Right lobe of liver (tissue), 6 donors: ENCODE results near the gene PTPRN2. TPM values are rescaled to one million over a fixed set of nuclear protein-coding genes. Genes with fewer than 3 reads are reported as not detected.
A peak's percentile ranks its signal among the peaks of the same experiment; 100 is the strongest.

ENCODE experiments used
- ATAC-seq, 4 donors: fragments of 200-7000 bp; cut with Tn5 transposase; one replicate each; pipeline ENCODE4 v1.9.1; 2020; ENCODE audit warnings: mild to moderate bottlenecking in 4 of 4, moderate library complexity in 4 of 4
- DNase-seq, 3 donors: peaks; one replicate each; pipeline ENCODE4 v3.0.0-alpha.2; 2020
- H3K27ac ChIP-seq, 3 donors: fragments of 200-600 bp; one replicate each; pipeline ENCODE4 v1.8.0; 2022
- H3K27me3 ChIP-seq, 2 donors: fragments of 200-600 bp; one replicate each; pipeline ENCODE4 v1.8.0; 2022
- H3K36me3 ChIP-seq, 4 donors: fragments of 200-600 bp; sonication (generic) in 1 of 4; one replicate each; pipeline versions ENCODE4 v1.5.1 to v1.8.0; 2017 to 2022; ENCODE audit warnings: control low read depth in 1 of 4
- H3K4me1 ChIP-seq, 4 donors: fragments of 200-600 bp; sonication (generic) in 1 of 4; one replicate each; pipeline versions ENCODE4 v1.5.1 to v1.8.0; 2017 to 2022; ENCODE audit warnings: control low read depth in 1 of 4
- H3K4me3 ChIP-seq, 3 donors: fragments of 200-600 bp; one replicate each; pipeline ENCODE4 v1.8.0; 2022
- H3K9me3 ChIP-seq, 4 donors: fragments of 200-600 bp; sonication (generic) in 1 of 4; one replicate each; pipeline versions ENCODE4 v1.5.1 to v1.8.0; 2017 to 2022; ENCODE audit warnings: control low read depth in 1 of 4
- POLR2A ChIP-seq: fragments of 450-650 bp; IDR thresholded peaks from one replicate; pipeline ENCODE4 v1.6.1; 2017; ENCODE audit warnings: antibody characterized with exemption, mild to moderate bottlenecking
- WGBS: methylation state at CpG from one replicate; pipeline ENCODE4 v1.1.6; 2018; ENCODE audit warnings: low coverage, low lambda C conversion rate; ENCODE audit not compliant: insufficient coverage; ENCODE audit errors: missing lambda C conversion rate; 5-methylcytosine and 5-hydroxymethylcytosine counted together
- intact Hi-C, 2 donors: fragments of 100-400 bp; cut with DNase I; formaldehyde crosslinking; loops; one replicate each; pipeline versions ENCODE4 v1.11.2 to v1.14.1; 2022
- total RNA-seq, 6 experiments: library from RNA; depleted of rRNA in 2 of 6; stranded (reverse); fragments of >200 nt in 2 of 6; fragmentation: NEBNext Ultra II Directional in 3 of 6; extraction: Animal tissue kit (Norgen Biotek cat#: 25700) in 3 of 6; gene quantifications; one replicate each; pipeline versions ENCODE4 v1.1.0 to v1.2.4, GENCODE V29; 2016 to 2023
- TF ChIP-seq, protein P1 (sequence below), 4 donors: fragments of 200-600 bp in 3 of 4; fragments of 450-650 bp in 1 of 4; IDR thresholded peaks; one replicate each; pipeline versions ENCODE4 v1.5.1 to v1.8.0; 2016 to 2022; ENCODE audit warnings: antibody characterized with exemption in 4 of 4, mild to moderate bottlenecking in 2 of 4
- donor health status: DM: no; HTN: yes; CAD: no.
- donor health status: DM: no; HTN: no; CAD: no.
- donor health status: DM: no; HTN: no; CAD: no.
- donor health status: DM: no; HTN: yes; CAD: no.
- donor health status: DM: no; HTN: yes; CAD: no.

PTPRN2 gene
- total RNA-seq, 6 experiments from 2014 or later = 0.15 to 0.87 (median 0.67) TPM

GRCh38 chr7:158473946-158474345 is 113.7 kb downstream of the PTPRN2 start:
- Histone ChIP-seq H3K9me3 (no peaks in the 10 kb centered on the region), H3K4me3 (no peak overlapping the region), H3K27me3 (no peaks in the 10 kb centered on the region), H3K27ac (no peak overlapping the region), H3K36me3 (no peaks in the 10 kb centered on the region), H3K4me1 (no peaks in the 10 kb centered on the region)
- no peak for DNase-seq
- intact Hi-C loops = no loop called here
- 76% methylated on average over 7 of the region's 12 CpGs for WGBS
- TF ChIP-seq, protein P1, sequence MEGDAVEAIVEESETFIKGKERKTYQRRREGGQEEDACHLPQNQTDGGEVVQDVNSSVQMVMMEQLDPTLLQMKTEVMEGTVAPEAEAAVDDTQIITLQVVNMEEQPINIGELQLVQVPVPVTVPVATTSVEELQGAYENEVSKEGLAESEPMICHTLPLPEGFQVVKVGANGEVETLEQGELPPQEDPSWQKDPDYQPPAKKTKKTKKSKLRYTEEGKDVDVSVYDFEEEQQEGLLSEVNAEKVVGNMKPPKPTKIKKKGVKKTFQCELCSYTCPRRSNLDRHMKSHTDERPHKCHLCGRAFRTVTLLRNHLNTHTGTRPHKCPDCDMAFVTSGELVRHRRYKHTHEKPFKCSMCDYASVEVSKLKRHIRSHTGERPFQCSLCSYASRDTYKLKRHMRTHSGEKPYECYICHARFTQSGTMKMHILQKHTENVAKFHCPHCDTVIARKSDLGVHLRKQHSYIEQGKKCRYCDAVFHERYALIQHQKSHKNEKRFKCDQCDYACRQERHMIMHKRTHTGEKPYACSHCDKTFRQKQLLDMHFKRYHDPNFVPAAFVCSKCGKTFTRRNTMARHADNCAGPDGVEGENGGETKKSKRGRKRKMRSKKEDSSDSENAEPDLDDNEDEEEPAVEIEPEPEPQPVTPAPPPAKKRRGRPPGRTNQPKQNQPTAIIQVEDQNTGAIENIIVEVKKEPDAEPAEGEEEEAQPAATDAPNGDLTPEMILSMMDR (IDR thresholded peaks at IDR 0.05) = no peak
- no peak for TF ChIP-seq POLR2A
- ATAC-seq = no peak

DNA sequence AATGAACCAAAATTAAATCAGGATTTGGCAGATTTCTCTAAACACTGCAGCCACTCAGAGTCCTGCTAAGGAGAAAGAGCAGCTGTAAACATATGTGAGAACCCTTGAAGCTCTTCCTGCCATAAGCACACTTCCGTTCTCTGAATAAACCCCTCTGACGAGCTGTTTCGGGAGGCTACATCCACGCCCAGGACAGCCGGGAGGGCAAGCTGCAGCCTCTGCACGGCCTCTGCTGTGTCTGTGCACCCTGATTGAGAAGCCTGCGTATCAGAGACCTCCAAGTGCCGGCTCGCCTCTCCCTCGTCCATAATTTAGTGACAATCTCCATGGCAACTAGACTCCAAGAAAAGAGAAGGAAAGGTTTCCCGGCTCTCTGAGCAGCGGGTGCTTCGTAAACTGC is 114.4 kb downstream of the PTPRN2 start:
- 23% methylated on average over 13 of the region's 13 CpGs for WGBS
- Histone ChIP-seq H3K9me3 (no peaks in the 10 kb centered on the region), H3K27me3 (no peaks in the 10 kb centered on the region), H3K36me3 (no peaks in the 10 kb centered on the region), H3K27ac (no peak overlapping the region), H3K4me3 (no peak overlapping the region), H3K4me1 (no peaks in the 10 kb centered on the region)
- ATAC-seq = peak in 2 of 4 donors; percentile 28 to 37
- no peak for DNase-seq
- intact Hi-C loops = no loop called here
- TF ChIP-seq, protein P1 (IDR thresholded peaks at IDR 0.05) = no peak
- no peak for TF ChIP-seq POLR2A

DNA sequence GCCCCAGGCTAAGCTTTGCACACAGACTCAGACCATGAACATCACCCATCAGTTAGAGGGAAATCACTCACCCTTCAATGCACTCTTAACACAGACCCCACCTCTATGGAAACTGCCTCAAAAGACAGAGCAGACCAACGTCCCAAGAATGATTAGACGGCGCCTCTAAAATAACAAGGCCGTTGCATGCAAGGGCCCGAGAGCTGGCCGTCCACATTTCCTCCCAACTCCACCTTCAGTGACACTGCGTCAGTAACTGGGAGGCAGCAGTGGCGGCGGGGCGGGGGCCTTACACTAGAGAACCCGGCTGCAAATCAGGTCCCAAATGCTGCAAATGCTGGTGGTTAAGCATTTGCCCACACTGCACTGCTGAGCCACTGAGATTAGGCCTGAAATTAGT is 115.0 kb downstream of the PTPRN2 start:
- Histone ChIP-seq H3K36me3 (no peaks in the 10 kb centered on the region), H3K4me1 (no peaks in the 10 kb centered on the region), H3K9me3 (no peaks in the 10 kb centered on the region), H3K27ac (no peak overlapping the region), H3K4me3 (no peak overlapping the region), H3K27me3 (no peaks in the 10 kb centered on the region)
- ATAC-seq (no peak), DNase-seq (no peak)
- 49% methylated on average over 3 of the region's 11 CpGs for WGBS
- intact Hi-C loops = no loop called here
- TF ChIP-seq, protein P1 (IDR thresholded peaks at IDR 0.05) = no peak
- no peak for TF ChIP-seq POLR2A

DNA sequence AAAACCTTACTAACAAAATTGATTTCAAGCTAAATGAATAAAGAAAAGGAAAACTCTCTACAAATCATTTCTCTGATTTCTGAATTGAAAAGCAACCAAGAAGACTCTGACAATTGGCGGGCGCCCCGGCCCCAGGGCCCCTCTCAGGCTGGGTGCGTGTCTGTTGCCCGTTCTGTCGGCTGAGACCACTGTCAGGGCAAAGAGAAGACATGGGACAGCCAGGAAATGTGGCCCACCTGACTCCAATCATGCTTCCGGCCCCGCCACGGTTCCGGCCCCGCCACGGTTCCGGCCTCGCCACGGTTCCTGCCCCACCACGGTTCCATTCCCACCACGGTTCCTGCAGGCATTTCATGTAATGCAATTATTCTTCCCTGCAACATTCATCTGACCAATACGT is 115.9 kb downstream of the PTPRN2 start:
- Histone ChIP-seq H3K4me3 (no peak overlapping the region), H3K36me3 (no peaks in the 10 kb centered on the region), H3K27me3 (no peaks in the 10 kb centered on the region), H3K4me1 (no peaks in the 10 kb centered on the region), H3K9me3 (no peaks in the 10 kb centered on the region), H3K27ac (no peak overlapping the region)
- intact Hi-C loops = no loop called here
- ATAC-seq (no peak), DNase-seq (no peak)
- no peak for TF ChIP-seq POLR2A
- TF ChIP-seq, protein P1 (IDR thresholded peaks at IDR 0.05) = no peak
- 84% methylated on average over 10 of the region's 18 CpGs for WGBS

DNA sequence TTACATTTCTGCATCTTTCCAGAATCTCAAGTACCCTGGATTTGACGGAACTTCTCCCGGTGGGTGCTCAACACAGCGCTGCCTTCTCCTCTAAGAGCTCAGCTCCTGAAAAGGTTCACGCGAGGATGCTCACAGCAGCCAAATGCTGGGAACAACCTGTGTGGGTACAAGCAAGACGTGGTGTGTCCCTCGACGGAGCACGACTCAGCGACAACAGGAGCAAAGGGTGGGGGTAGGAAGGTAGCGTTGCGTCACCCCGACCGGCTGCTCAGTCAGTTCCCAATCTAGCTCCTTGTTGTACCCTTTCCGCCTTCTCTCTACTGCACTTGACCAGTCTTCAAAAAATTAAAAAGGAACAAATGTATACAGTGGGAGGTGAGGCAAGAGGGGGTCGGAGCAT is 117.3 kb downstream of the PTPRN2 start:
- 67% methylated on average over 15 of the region's 16 CpGs for WGBS
- no peak for ATAC-seq
- no peak for TF ChIP-seq POLR2A
- TF ChIP-seq, protein P1 (IDR thresholded peaks at IDR 0.05) = no peak
- Histone ChIP-seq H3K4me1 (no peaks in the 10 kb centered on the region), H3K4me3 (no peak overlapping the region), H3K27ac (no peak overlapping the region), H3K36me3 (no peaks in the 10 kb centered on the region), H3K9me3 (no peaks in the 10 kb centered on the region), H3K27me3 (no peaks in the 10 kb centered on the region)
- intact Hi-C loops = no loop called here
- DNase-seq = no peak
